ENCODE data around the gene FGF1.

Gene FGF1

GRCh38 chr5:142685418-142686209, at the start of gene FGF1:
TSS of gene FGF1 (minus strand) at chr5:142686090. CDS start at chr5:142614127, 71,963 bp downstream.
- DNase-seq (ENCODE audit: low spot score) (peak; percentile 66), FAIRE-seq (no peak)

GRCh38 chr5:142727735-142728047, 41.8 kb upstream of the FGF1 start:
- DNase-seq (ENCODE audit: low spot score) = no peak
- no peak for FAIRE-seq

GRCh38 chr5:142726188-142726731, 40.4 kb upstream of the FGF1 start:
- FAIRE-seq (no peak), DNase-seq (ENCODE audit: low spot score) (no peak)

- FAIRE-seq (no peak), DNase-seq (ENCODE audit: low spot score) (no peak)
Measured at GRCh38 chr5:142725231-142726187, 39.6 kb upstream of the FGF1 start.

- DNase-seq (ENCODE audit: low spot score) = no peak
- FAIRE-seq = no peak
Measured at GRCh38 chr5:142724821-142725220, 38.9 kb upstream of the FGF1 start.

GRCh38 chr5:142722896-142723295, 37.0 kb upstream of the FGF1 start:
- no peak for FAIRE-seq
- DNase-seq (ENCODE audit: low spot score) = no peak

- DNase-seq (ENCODE audit: low spot score) (no peak), FAIRE-seq (no peak)
Measured at GRCh38 chr5:142722146-142722545, 36.3 kb upstream of the FGF1 start.

GRCh38 chr5:142720641-142721271, 34.9 kb upstream of the FGF1 start:
- DNase-seq (ENCODE audit: low spot score) (peak; percentile 53), FAIRE-seq (no peak)

GRCh38 chr5:142719836-142720370, 34.0 kb upstream of the FGF1 start:
- DNase-seq (ENCODE audit: low spot score) = no peak
- FAIRE-seq = no peak

GRCh38 chr5:142717582-142718215, 31.8 kb upstream of the FGF1 start:
- no peak for FAIRE-seq
- DNase-seq (ENCODE audit: low spot score) = peak; percentile 36

- peak; percentile 61 for DNase-seq (ENCODE audit: low spot score)
- FAIRE-seq = no peak
Measured at GRCh38 chr5:142716963-142717362, 31.1 kb upstream of the FGF1 start.

- no peak for DNase-seq (ENCODE audit: low spot score)
- FAIRE-seq = no peak
Measured at GRCh38 chr5:142715291-142715690, 29.4 kb upstream of the FGF1 start.

GRCh38 chr5:142713121-142713706, 27.3 kb upstream of the FGF1 start:
- DNase-seq (ENCODE audit: low spot score) (peak; percentile 77), FAIRE-seq (no peak)

- FAIRE-seq (no peak), DNase-seq (ENCODE audit: low spot score) (no peak)
Measured at GRCh38 chr5:142703153-142703552, 17.3 kb upstream of the FGF1 start.

GRCh38 chr5:142701673-142702311, 15.9 kb upstream of the FGF1 start:
- DNase-seq (ENCODE audit: low spot score) = no peak

GRCh38 chr5:142700566-142700965, 14.7 kb upstream of the FGF1 start:
- no peak for FAIRE-seq
- no peak for DNase-seq (ENCODE audit: low spot score)

More at GRCh38 chr5:142701673-142702311, 15.9 kb upstream of the FGF1 start:
- no peak for FAIRE-seq

GRCh38 chr5:142699184-142699720, 13.4 kb upstream of the FGF1 start:
- DNase-seq (ENCODE audit: low spot score) (peak; percentile 61), FAIRE-seq (no peak)

- FAIRE-seq (no peak), DNase-seq (ENCODE audit: low spot score) (no peak)
Measured at GRCh38 chr5:142698447-142699183, 12.7 kb upstream of the FGF1 start.
